Sigmoid colon (tissue), 7 donors: ENCODE results near the gene PPP3R1. TPM values are rescaled to one million over a fixed set of nuclear protein-coding genes. Genes with fewer than 3 reads are reported as not detected.

Experiments
- DNase-seq: peaks from one replicate; pipeline ENCODE4 v3.0.0-alpha.2; 2019
- H3K27ac ChIP-seq, 4 donors: fragments of 200-600 bp; sonication (generic); one replicate each; pipeline ENCODE4 v1.5.1; 2016 to 2019; ENCODE audit warnings: mild to moderate bottlenecking in 1 of 4
- H3K27me3 ChIP-seq, 3 donors: fragments of 200-600 bp; sonication (generic); one replicate each; pipeline ENCODE4 v1.5.1; 2019; ENCODE audit warnings: mild to moderate bottlenecking in 1 of 3
- H3K36me3 ChIP-seq, 4 donors: fragments of 200-600 bp; sonication (generic); one replicate each; pipeline ENCODE4 v1.5.1; 2016 to 2019
- H3K4me1 ChIP-seq, 4 donors: fragments of 200-600 bp; sonication (generic); one replicate each; pipeline ENCODE4 v1.5.1; 2017 to 2019
- H3K4me3 ChIP-seq, 4 donors: fragments of 200-600 bp; sonication (generic); one replicate each; pipeline ENCODE4 v1.5.1; 2017 to 2019; ENCODE audit warnings: mild to moderate bottlenecking in 2 of 4, moderate library complexity in 1 of 4
- H3K9me3 ChIP-seq, 4 donors: fragments of 200-600 bp in 3 of 4; sonication (generic) in 3 of 4; one replicate each; pipeline versions ENCODE4 v1.5.1 to v1.6.1; 2013 to 2019
- EP300 ChIP-seq, 4 donors: sonication (generic); formaldehyde crosslinking; IDR thresholded peaks; one replicate each; pipeline ENCODE4 v1.6.1; 2017; ENCODE audit warnings: antibody characterized with exemption in 4 of 4
- POLR2A ChIP-seq, 2 donors: fragments of 450-650 bp; IDR thresholded peaks; one replicate each; pipeline ENCODE4 v1.6.1; 2016; ENCODE audit warnings: antibody characterized with exemption in 2 of 2, mild to moderate bottlenecking in 2 of 2, moderate library complexity in 2 of 2
- POLR2AphosphoS5 ChIP-seq, 4 donors: sonication (generic); formaldehyde crosslinking; IDR thresholded peaks; one replicate each; pipeline ENCODE4 v1.6.1; 2017; ENCODE audit warnings: antibody characterized with exemption in 4 of 4
- WGBS, 2 donors: extraction: QIAGEN DNeasy Blood & Tissue Kit; methylation state at CpG; one replicate each; pipeline ENCODE4 v1.1.7; 2013; 5-methylcytosine and 5-hydroxymethylcytosine counted together
- intact Hi-C: fragments of 100-400 bp; cut with DNase I; formaldehyde crosslinking; loops from one replicate; pipeline ENCODE4 v1.15.1; 2023
- polyA plus RNA-seq, 3 donors: library from polyadenylated mRNA; stranded (reverse); fragments of 200-250 nt; gene quantifications; one replicate each; pipeline ENCODE4 v1.2.3, GENCODE V29; 2013
- total RNA-seq, 4 donors: library from RNA; depleted of rRNA; stranded (reverse); fragments of >200 nt; gene quantifications; one replicate each; pipeline ENCODE4 v1.1.0, GENCODE V29; 2016
- TF ChIP-seq, protein P1 (sequence below), 4 experiments: fragments of 450-650 bp in 3 of 4; fragments of 200-600 bp in 1 of 4; IDR thresholded peaks; one replicate each; pipeline ENCODE4 v1.5.1; 2016 to 2019; ENCODE audit warnings: antibody characterized with exemption in 4 of 4, mild to moderate bottlenecking in 3 of 4, moderate library complexity in 2 of 4
- donor health status: healthy with polysubstance abuse.
- donor health status: Bipolar disorder and iron deficiency.
- donor health status: healthy.

The PPP3R1 gene
- total and polyA plus RNA-seq, 7 donors = 17.4 to 38.5 (median 28.8) TPM

DNA sequence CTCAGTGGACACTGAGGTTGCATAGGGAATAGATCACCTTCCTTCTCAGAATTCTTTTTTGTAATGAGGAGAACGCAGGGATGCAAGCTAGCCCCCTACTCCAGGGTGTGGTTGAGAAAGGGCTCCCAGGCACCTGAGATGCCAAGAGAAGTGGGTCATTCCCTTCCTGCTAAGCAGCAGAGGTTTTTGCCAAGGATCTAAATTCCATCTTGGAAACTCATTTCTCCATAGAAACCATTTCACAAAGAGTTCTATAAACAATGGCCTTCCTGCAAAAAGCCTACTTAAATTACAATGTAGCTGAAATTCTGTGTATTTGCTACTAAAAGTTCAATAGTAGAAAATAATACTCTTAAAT is 3.7 kb upstream of the PPP3R1 start:
- H3K36me3 ChIP-seq = no peaks in the 10 kb centered on the region
- DNase-seq = no peak
- peaks cover 0 to 11% (median 5%) of the 10 kb centered on the region in 4 donors for H3K4me1 ChIP-seq
- H3K9me3 ChIP-seq = no peaks in the 10 kb centered on the region
- H3K4me3 ChIP-seq = no peak overlapping the region
- no peaks in the 10 kb centered on the region for H3K27me3 ChIP-seq
- TF ChIP-seq POLR2A (IDR thresholded peaks at IDR 0.05) (no peak), EP300 (IDR thresholded peaks at IDR 0.05) (no peak), POLR2AphosphoS5 (IDR thresholded peaks at IDR 0.05) (no peak)
- TF ChIP-seq, protein P1, sequence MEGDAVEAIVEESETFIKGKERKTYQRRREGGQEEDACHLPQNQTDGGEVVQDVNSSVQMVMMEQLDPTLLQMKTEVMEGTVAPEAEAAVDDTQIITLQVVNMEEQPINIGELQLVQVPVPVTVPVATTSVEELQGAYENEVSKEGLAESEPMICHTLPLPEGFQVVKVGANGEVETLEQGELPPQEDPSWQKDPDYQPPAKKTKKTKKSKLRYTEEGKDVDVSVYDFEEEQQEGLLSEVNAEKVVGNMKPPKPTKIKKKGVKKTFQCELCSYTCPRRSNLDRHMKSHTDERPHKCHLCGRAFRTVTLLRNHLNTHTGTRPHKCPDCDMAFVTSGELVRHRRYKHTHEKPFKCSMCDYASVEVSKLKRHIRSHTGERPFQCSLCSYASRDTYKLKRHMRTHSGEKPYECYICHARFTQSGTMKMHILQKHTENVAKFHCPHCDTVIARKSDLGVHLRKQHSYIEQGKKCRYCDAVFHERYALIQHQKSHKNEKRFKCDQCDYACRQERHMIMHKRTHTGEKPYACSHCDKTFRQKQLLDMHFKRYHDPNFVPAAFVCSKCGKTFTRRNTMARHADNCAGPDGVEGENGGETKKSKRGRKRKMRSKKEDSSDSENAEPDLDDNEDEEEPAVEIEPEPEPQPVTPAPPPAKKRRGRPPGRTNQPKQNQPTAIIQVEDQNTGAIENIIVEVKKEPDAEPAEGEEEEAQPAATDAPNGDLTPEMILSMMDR (IDR thresholded peaks at IDR 0.05) = no peak
- intact Hi-C loops = loop anchor here (10.0 kb wide), 1 partner anchor 189 kb away; no protein-coding TSS in a partner anchor
- H3K27ac ChIP-seq = no peak overlapping the region
- WGBS, 2 donors = 88 to 96% methylated on average over 1 of the region's 1 CpG

DNA sequence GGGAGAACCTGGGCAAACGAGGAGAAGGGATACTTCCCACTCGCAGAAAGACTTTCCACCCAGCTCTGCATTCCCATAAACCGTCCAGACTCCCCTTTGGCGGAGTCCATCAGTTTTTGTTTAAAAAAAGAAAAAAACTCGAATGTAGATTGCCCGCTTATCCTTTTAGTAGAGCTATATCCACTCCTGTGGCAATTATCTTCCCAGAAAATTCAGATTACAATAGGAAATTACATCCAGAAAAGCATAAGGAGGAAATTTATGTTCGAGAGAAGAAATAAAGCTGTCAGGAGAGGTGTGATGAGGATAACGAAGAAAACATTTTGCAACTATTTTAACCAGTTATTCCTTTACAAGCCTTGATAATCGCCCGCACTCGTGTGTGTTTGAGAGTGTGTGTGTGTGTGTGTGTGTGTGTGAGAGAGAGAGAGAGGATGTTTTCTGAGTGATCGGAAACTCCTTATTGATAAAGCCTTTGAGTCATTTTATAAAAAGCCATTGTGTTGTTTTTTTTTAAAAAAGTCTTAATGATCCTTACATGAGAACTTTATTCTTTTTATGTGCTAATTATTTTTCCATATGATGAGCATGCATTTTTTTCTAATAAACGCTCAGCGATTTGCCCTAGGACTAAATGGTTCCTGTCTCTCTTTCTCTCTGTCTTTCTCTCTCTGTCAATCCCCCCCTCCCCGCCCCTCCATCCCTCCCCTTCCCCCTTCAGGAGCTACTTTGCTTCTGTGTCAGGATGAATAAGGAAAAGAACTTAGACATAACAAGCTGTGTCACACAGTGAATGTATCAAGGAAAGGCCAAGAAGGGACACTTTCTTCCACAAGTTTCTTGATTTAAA is 1.1 kb upstream of the PPP3R1 start:
- 1 to 2% methylated on average over 15 of the region's 15 CpGs for WGBS, 2 donors
- Histone ChIP-seq H3K27ac (peak overlapping the region; percentile 95 to 99 (median 98)), H3K4me3 (peak overlapping the region; percentile 84 to 91 (median 88)), H3K36me3 (no peaks in the 10 kb centered on the region), H3K9me3 (no peaks in the 10 kb centered on the region), H3K27me3 (no peaks in the 10 kb centered on the region), H3K4me1 (peaks cover 0 to 34% (median 28%) of the 10 kb centered on the region in 4 donors)
- TF ChIP-seq EP300 (IDR thresholded peaks at IDR 0.05) (no peak), POLR2A (IDR thresholded peaks at IDR 0.05) (no peak), POLR2AphosphoS5 (IDR thresholded peaks at IDR 0.05) (no peak)
- TF ChIP-seq, protein P1 (IDR thresholded peaks at IDR 0.05) = no peak
- intact Hi-C loops = loop anchor here (2.0 to 10.0 kb wide), 3 partner anchors 64 to 191 kb away; partner anchors contain the start of genes C1D and CNRIP1
- no peak for DNase-seq

DNA sequence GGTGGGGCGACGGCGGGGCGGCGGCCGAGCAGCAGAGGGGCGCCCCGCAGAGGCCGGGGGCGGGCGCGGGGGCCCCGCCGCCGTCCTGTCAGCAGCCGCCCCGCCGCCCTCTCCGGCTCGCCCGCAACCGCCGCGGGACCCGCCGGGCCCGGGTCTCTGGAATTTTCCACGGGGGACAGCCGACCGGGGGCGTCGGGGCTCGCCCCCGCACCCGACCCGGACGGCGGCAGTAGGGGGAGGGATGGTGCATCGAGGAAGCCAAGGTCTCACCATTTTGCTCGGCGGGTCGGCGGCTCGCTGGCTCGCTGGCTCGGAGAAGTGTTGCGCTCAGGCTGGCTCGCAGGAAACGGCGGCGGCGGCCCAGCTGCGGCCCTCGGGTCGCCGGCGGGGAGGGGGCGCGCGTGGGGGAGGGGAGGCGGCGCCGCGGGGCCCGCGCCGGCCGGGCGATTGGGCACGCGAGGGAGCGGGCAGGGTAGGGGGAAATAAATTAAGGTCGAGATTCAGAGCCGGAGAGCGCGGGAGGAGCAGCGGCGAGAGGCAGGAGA is 405 bp downstream of the PPP3R1 start:
- Histone ChIP-seq H3K36me3 (no peaks in the 10 kb centered on the region), H3K4me3 (peak overlapping the region; percentile 84 to 91 (median 88)), H3K4me1 (peaks cover 0 to 48% (median 42%) of the 10 kb centered on the region in 4 donors), H3K27me3 (no peaks in the 10 kb centered on the region), H3K9me3 (no peaks in the 10 kb centered on the region), H3K27ac (peak overlapping the region; percentile 95 to 99 (median 98))
- 1% methylated on average over 78 of the region's 78 CpGs for WGBS, 2 donors
- peak in 1 of 2 donors; percentile 51 for TF ChIP-seq POLR2A (IDR thresholded peaks at IDR 0.05)
- TF ChIP-seq, protein P1 (IDR thresholded peaks at IDR 0.05) = no peak
- intact Hi-C loops = loop anchor here (1.0 to 10.0 kb wide), 4 partner anchors 65 to 193 kb away; partner anchors contain the start of genes C1D, CNRIP1 and PNO1
- DNase-seq = peak; percentile 74

DNA sequence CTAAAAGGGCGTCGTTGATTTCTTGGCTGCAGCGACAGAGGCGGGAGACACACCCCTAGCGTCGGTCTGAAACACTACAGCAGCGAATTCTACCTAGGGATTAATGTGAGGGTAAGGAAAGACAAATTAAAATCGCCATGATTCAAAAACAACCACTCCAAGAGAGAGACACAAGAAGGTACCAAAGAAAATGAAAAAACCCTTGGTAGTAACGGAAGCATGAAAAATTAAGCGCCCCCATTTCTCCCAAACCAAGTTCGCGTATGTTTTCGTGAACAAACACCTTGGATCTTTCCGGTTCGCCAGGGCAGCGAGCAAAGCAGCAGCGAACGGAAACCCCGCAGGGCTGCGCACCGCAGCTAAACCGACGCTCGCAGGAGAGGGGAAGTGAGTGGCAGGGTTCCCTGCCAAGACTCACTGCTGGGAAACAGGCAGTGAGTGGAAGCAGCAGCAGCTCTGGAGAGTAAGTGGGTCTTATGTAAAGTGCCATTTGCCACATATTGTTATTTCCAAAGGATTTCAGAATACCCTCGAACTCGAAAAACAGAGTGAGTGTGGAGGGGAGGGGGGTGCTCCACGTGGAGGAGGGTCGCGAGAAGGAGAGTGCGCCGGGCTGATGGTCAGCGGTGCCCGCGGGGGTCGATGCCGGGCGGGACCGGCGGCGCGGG is 1.0 kb downstream of the PPP3R1 start:
- Histone ChIP-seq H3K4me1 (peaks cover 0 to 54% (median 48%) of the 10 kb centered on the region in 4 donors), H3K27me3 (no peaks in the 10 kb centered on the region), H3K9me3 (no peaks in the 10 kb centered on the region), H3K4me3 (peak overlapping the region; percentile 84 to 91 (median 88)), H3K27ac (peak overlapping the region; percentile 95 to 99 (median 98)), H3K36me3 (no peaks in the 10 kb centered on the region)
- TF ChIP-seq EP300 (IDR thresholded peaks at IDR 0.05) (no peak), POLR2AphosphoS5 (IDR thresholded peaks at IDR 0.05) (peak in 3 of 4 donors; percentile 9 to 57 (median 51)), POLR2A (IDR thresholded peaks at IDR 0.05) (no peak)
- TF ChIP-seq, protein P1 (IDR thresholded peaks at IDR 0.05) = peak; percentile 58 to 73 (median 71)
- DNase-seq = peak; percentile 87
- WGBS, 2 donors = 0 to 1% methylated on average over 41 of the region's 41 CpGs
- intact Hi-C loops = loop anchor here (5.0 to 10.0 kb wide), 2 partner anchors 66 to 193 kb away; partner anchors contain the start of gene CNRIP1
